ENCODE data around the gene TCERG1L. TPM values are rescaled to one million over a fixed set of nuclear protein-coding genes. Genes with fewer than 3 reads are reported as not detected.

Gene TCERG1L
- total RNA-seq, 2 donors from 2014 or later: 1.6 to 4.5 TPM

DNA sequence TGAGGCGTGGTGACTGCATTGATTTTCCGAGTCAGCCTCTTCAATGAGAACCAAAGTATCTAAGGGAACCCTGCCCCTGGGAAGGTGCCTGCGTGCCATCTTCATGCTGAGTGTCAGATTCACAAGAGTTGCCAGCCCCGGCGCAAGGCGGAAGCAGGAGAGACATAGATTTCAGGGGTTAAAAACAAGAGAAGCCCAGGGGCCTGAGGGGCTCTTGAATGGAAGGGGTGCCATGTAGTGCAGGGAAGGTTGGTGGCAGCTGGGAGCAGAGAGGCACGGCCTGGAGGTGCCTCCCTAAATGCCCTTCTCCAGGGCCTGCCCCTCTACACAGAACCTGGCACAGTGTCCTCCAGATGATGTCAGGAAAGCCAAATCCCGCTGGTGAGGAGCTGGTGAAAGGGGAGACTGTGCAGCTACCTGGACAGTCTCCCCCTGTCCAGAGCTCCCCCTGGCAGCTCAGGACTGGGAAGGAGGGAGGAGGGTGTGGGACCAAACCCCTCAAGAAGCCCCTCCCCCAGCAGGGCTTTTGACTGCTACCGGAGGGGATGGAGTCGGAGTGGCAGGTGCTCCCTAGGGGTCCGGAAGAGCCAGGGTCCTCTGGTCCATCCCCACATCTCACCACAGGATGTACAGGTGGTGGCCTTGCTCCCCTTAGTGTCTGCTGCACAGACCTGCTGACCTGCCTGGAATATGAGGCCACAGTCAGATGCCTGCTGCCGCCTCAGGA is 137.9 kb downstream of the TCERG1L start:
- H3K4me3 ChIP-seq (ENCODE audit: low read length): no peak overlapping the region
- H3K9me3 ChIP-seq (ENCODE audit: control insufficient read depth, low read length): no peaks in the 10 kb centered on the region
- H3K36me3 Mint-ChIP-seq (ENCODE audit: low read depth): no peaks in the 10 kb centered on the region
- H3K4me1 Mint-ChIP-seq: no peaks in the 10 kb centered on the region
- 95 to 98% methylated on average over 10 to 12 of the region's 12 CpGs for WGBS, 2 experiments (ENCODE audit: insufficient coverage in 1 of 2, insufficient read length in 1 of 2)
- H3K27ac Mint-ChIP-seq: no peak overlapping the region
- no peaks in the 10 kb centered on the region for H3K4me1 ChIP-seq (ENCODE audit: control insufficient read depth, insufficient read depth, low read length)
- H3K27me3 ChIP-seq (ENCODE audit: control insufficient read depth, insufficient read depth, low read length, poor library complexity, severe bottlenecking): no peaks in the 10 kb centered on the region
- H3K4me3 Mint-ChIP-seq: no peak overlapping the region
- TF ChIP-seq, protein P1, sequence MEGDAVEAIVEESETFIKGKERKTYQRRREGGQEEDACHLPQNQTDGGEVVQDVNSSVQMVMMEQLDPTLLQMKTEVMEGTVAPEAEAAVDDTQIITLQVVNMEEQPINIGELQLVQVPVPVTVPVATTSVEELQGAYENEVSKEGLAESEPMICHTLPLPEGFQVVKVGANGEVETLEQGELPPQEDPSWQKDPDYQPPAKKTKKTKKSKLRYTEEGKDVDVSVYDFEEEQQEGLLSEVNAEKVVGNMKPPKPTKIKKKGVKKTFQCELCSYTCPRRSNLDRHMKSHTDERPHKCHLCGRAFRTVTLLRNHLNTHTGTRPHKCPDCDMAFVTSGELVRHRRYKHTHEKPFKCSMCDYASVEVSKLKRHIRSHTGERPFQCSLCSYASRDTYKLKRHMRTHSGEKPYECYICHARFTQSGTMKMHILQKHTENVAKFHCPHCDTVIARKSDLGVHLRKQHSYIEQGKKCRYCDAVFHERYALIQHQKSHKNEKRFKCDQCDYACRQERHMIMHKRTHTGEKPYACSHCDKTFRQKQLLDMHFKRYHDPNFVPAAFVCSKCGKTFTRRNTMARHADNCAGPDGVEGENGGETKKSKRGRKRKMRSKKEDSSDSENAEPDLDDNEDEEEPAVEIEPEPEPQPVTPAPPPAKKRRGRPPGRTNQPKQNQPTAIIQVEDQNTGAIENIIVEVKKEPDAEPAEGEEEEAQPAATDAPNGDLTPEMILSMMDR (conservative IDR thresholded peaks at IDR 0.05): no peak
- H3K9me3 Mint-ChIP-seq: no peaks in the 10 kb centered on the region
- H3K36me3 ChIP-seq (ENCODE audit: control insufficient read depth, insufficient read depth, low read length): no peaks in the 10 kb centered on the region
- H3K27me3 Mint-ChIP-seq (ENCODE audit: insufficient read depth): no peaks in the 10 kb centered on the region
- H3K27ac ChIP-seq (ENCODE audit: low read depth, low read length): no peak overlapping the region
- DNase-seq: no peak
- H3K9ac ChIP-seq (ENCODE audit: extremely low read depth, low read length, poor library complexity, severe bottlenecking): no peak overlapping the region

- Histone ChIP-seq H3K9me3 (ENCODE audit: control insufficient read depth, low read length) (no peaks in the 10 kb centered on the region), H3K27me3 (ENCODE audit: control insufficient read depth, insufficient read depth, low read length, poor library complexity, severe bottlenecking) (no peaks in the 10 kb centered on the region), H3K4me3 (ENCODE audit: low read length) (no peak overlapping the region), H3K4me1 (ENCODE audit: control insufficient read depth, insufficient read depth, low read length) (no peaks in the 10 kb centered on the region), H3K9ac (ENCODE audit: extremely low read depth, low read length, poor library complexity, severe bottlenecking) (no peak overlapping the region), H3K27ac (ENCODE audit: low read depth, low read length) (no peak overlapping the region), H3K36me3 (ENCODE audit: control insufficient read depth, insufficient read depth, low read length) (no peaks in the 10 kb centered on the region)
- WGBS, 2 experiments (ENCODE audit: insufficient coverage in 1 of 2, insufficient read length in 1 of 2): 89 to 90% methylated on average over 10 to 14 of the region's 14 CpGs
- DNase-seq: no peak
- H3K36me3 Mint-ChIP-seq (ENCODE audit: low read depth): no peaks in the 10 kb centered on the region
- TF ChIP-seq, protein P1 (conservative IDR thresholded peaks at IDR 0.05): no peak
- H3K27me3 Mint-ChIP-seq (ENCODE audit: insufficient read depth): no peaks in the 10 kb centered on the region
- H3K27ac Mint-ChIP-seq: no peak overlapping the region
- no peak overlapping the region for H3K4me3 Mint-ChIP-seq
- H3K9me3 Mint-ChIP-seq: no peaks in the 10 kb centered on the region
- H3K4me1 Mint-ChIP-seq: no peaks in the 10 kb centered on the region
Observed at GRCh38 chr10:131172433-131172832, 139.1 kb downstream of the TCERG1L start.

DNA sequence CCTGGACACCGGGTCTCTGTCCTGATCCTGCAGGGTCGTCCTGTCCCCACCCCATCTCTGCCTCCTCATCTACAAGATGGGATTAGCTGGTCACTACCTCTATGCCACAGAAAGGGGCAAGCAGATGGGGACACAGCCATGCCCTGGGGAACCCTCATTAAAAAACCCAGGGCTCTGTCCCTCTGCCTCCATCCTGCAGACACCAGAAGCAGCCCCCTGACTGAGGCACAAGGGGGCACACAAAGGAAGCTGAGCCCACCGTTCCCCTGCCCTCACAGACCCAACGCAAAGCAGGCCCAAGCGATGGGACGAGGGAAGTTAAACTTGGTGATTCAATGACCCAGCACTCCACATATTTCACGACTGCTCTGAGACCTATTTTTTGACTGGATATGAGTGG is 142.4 kb downstream of the TCERG1L start:
- H3K27ac ChIP-seq (ENCODE audit: low read depth, low read length): no peak overlapping the region
- TF ChIP-seq, protein P1 (conservative IDR thresholded peaks at IDR 0.05): no peak
- Mint-ChIP-seq H3K4me3 (no peak overlapping the region), H3K9me3 (no peaks in the 10 kb centered on the region), H3K27me3 (ENCODE audit: insufficient read depth) (no peaks in the 10 kb centered on the region), H3K4me1 (no peaks in the 10 kb centered on the region), H3K27ac (no peak overlapping the region), H3K36me3 (ENCODE audit: low read depth) (no peaks in the 10 kb centered on the region)
- no peaks in the 10 kb centered on the region for H3K27me3 ChIP-seq (ENCODE audit: control insufficient read depth, insufficient read depth, low read length, poor library complexity, severe bottlenecking)
- no peaks in the 10 kb centered on the region for H3K9me3 ChIP-seq (ENCODE audit: control insufficient read depth, low read length)
- no peak overlapping the region for H3K9ac ChIP-seq (ENCODE audit: extremely low read depth, low read length, poor library complexity, severe bottlenecking)
- no peaks in the 10 kb centered on the region for H3K36me3 ChIP-seq (ENCODE audit: control insufficient read depth, insufficient read depth, low read length)
- WGBS, 2 experiments (ENCODE audit: insufficient coverage in 1 of 2, insufficient read length in 1 of 2): 92 to 93% methylated on average over 3 to 7 of the region's 7 CpGs
- no peak for DNase-seq
- no peak overlapping the region for H3K4me3 ChIP-seq (ENCODE audit: low read length)
- no peaks in the 10 kb centered on the region for H3K4me1 ChIP-seq (ENCODE audit: control insufficient read depth, insufficient read depth, low read length)

Data from endodermal cell (in vitro differentiated cells).